Measurements from ENCODE around the gene MGARP. TPM values are rescaled to one million over a fixed set of nuclear protein-coding genes. Genes with fewer than 3 reads are reported as not detected.
"Not testable (repeated sequence)": the region's sequence is repeated elsewhere in the genome, so short reads cannot be mapped to it uniquely, and the experiment has no call there.

The MGARP gene
- 2.5 and 5.1 TPM in 2 replicates for total RNA-seq (ENCODE audit: low replicate concordance)

DNA sequence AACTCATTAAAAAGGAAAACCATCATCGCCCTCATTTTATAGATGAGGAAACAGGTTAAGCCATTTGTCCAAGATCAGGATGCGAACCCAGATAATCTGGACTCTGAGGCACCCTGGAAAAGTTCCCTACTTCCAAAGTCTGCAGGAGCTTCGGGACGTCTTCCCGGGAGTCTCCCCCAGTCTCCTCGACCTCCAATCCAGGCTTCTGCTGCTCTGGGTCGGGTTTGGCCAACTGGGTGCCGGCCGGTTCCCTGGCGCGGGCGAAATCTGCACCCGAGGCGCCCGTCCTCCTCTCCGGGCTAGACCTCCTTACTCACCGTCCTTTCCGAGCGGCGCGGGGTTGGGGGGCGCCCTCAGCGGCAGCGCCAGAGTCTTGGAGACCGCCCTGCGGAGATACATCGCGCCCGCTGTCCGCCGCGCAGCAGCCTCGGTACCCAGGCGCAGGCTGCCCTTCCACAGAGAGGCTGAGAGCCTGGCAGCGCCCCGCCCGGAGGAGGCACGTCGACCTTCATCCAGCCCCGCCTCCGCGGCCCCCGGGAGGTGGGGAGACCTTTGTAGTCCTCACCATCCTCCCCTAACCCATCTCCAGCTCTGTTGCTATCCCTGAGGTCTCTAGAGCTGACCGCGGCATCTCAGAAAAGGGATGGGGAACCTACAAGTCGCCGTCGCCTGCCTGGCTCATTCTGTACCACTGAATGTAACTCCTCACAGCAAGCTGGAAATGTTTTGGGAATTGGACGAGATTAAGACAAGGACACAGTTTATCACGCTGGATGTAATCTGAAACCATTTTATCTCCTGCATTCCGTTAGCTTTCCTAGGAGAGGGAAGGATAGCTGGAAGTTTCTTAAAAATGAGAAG is at the start of gene MGARP:
Gene MGARP (minus strand): TSS at position 466 of the 861 bp plus-strand sequence. CDS start 67 bp downstream, at position 399.
- H3K9me3 ChIP-seq (ENCODE audit: low read depth) = no peaks in the 10 kb centered on the region
- no peaks in the 10 kb centered on the region for H4K20me1 ChIP-seq (ENCODE audit: low read depth)
- H3K36me3 Mint-ChIP-seq = peaks cover 4% of the 10 kb centered on the region
- H3K9me3 Mint-ChIP-seq = peaks cover 4% of the 10 kb centered on the region
- TF ChIP-seq EZH2phosphoT487 (IDR thresholded peaks at IDR 0.05) (peak; percentile 11), EZH2 (IDR thresholded peaks at IDR 0.05) (peak; percentile 56)
- TF ChIP-seq, protein P1, sequence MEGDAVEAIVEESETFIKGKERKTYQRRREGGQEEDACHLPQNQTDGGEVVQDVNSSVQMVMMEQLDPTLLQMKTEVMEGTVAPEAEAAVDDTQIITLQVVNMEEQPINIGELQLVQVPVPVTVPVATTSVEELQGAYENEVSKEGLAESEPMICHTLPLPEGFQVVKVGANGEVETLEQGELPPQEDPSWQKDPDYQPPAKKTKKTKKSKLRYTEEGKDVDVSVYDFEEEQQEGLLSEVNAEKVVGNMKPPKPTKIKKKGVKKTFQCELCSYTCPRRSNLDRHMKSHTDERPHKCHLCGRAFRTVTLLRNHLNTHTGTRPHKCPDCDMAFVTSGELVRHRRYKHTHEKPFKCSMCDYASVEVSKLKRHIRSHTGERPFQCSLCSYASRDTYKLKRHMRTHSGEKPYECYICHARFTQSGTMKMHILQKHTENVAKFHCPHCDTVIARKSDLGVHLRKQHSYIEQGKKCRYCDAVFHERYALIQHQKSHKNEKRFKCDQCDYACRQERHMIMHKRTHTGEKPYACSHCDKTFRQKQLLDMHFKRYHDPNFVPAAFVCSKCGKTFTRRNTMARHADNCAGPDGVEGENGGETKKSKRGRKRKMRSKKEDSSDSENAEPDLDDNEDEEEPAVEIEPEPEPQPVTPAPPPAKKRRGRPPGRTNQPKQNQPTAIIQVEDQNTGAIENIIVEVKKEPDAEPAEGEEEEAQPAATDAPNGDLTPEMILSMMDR (IDR thresholded peaks at IDR 0.05) = no peak
- H2AFZ ChIP-seq (replicated peaks) = peak within 1 kb of the TSS; percentile 90
- no peak within 1 kb of the TSS for H3K9ac ChIP-seq
- no peak within 1 kb of the TSS for H3K27ac Mint-ChIP-seq
- H3K79me2 ChIP-seq (ENCODE audit: low read depth) = no peaks in the 10 kb centered on the region
- H3K4me3 Mint-ChIP-seq = peak within 1 kb of the TSS; percentile 81
- H3K36me3 ChIP-seq = no peaks in the 10 kb centered on the region
- peaks cover 52% of the 10 kb centered on the region for H3K27me3 ChIP-seq
- H3K4me3 ChIP-seq = peak within 1 kb of the TSS; percentile 65
- H3K27me3 Mint-ChIP-seq (ENCODE audit: insufficient read depth, low read depth) = peaks cover 35% of the 10 kb centered on the region
- peak; percentile 85 for DNase-seq (ENCODE audit: low spot score)
- peaks cover 18% of the 10 kb centered on the region for H3F3A ChIP-seq (ENCODE audit: low read depth)
- peaks cover 11% of the 10 kb centered on the region for H3K4me1 Mint-ChIP-seq
- peak within 1 kb of the TSS; percentile 92 for H3K4me2 ChIP-seq
- H3K27ac ChIP-seq = no peak within 1 kb of the TSS
- no peaks in the 10 kb centered on the region for H3K4me1 ChIP-seq

DNA sequence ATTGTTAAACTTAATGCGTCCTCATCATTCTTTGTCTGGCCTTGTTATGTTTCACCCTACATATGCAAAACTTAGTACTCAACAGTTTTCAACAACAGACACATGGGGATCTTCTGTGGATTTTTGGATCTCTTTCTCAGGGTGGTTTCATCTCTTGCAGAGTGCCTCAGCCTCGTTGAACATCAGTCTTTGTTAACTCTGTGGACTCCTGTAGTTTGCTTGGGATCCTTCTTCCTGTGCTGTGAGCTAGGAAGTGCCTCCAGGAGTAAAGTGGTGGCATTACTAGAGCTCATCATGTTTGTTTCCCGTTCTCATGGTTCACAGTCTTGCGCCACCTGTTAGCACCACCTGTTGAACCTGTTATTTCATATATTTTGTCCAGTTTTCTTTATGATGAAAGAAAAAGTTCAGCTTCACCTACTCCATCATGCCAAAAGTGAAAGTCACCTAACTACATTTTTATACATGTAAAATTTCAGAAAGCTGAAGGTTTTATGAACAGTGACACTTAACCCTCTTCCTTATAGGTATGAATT is 49.7 kb upstream of the MGARP start:
- Mint-ChIP-seq H3K4me3 (no peak overlapping the region), H3K4me1 (peaks cover 6% of the 10 kb centered on the region), H3K27me3 (ENCODE audit: insufficient read depth, low read depth) (no peaks in the 10 kb centered on the region), H3K9me3 (peaks cover 11% of the 10 kb centered on the region), H3K36me3 (peaks cover 30% of the 10 kb centered on the region), H3K27ac (no peak overlapping the region)
- Histone ChIP-seq H3K9ac (no peak overlapping the region), H2AFZ (replicated peaks) (no peak overlapping the region), H3K79me2 (ENCODE audit: low read depth) (peaks cover 100% of the 10 kb centered on the region), H3K27me3 (no peaks in the 10 kb centered on the region), H4K20me1 (ENCODE audit: low read depth) (peaks cover 43% of the 10 kb centered on the region), H3K27ac (no peak overlapping the region), H3F3A (ENCODE audit: low read depth) (peaks cover 6% of the 10 kb centered on the region), H3K9me3 (ENCODE audit: low read depth) (no peaks in the 10 kb centered on the region), H3K4me1 (peaks cover 12% of the 10 kb centered on the region), H3K4me2 (no peak overlapping the region), H3K36me3 (peaks cover 23% of the 10 kb centered on the region), H3K4me3 (no peak overlapping the region)
- TF ChIP-seq EZH2phosphoT487 (IDR thresholded peaks at IDR 0.05) = no peak
- TF ChIP-seq EZH2 (IDR thresholded peaks at IDR 0.05) = no peak
- TF ChIP-seq, protein P1 (IDR thresholded peaks at IDR 0.05) = no peak
- DNase-seq (ENCODE audit: low spot score) = no peak

DNA sequence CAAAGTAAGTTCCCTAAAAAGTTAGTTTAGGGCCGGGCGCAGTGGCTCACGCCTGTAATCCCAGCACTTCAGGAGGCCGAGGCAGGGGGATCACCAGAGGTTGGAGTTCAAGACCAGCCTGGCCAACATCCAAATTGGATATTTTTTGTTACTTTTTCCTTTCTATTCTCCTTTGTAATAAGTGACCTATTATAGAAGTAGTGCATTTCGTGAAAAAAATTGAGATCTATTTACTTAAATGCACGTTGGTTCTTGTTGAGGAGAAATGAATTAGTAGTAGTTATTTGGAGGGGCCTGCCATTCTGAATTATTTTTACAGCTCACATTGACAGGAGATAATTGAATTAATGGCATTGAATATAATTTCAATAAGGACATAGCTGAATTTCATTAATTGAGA is 44.6 kb upstream of the MGARP start:
- TF ChIP-seq, protein P1 (IDR thresholded peaks at IDR 0.05) = no peak
- peaks cover 40% of the 10 kb centered on the region for H4K20me1 ChIP-seq (ENCODE audit: low read depth)
- peaks cover 6% of the 10 kb centered on the region for H3K4me1 Mint-ChIP-seq
- H3K27me3 ChIP-seq = no peaks in the 10 kb centered on the region
- no peak overlapping the region for H3K4me2 ChIP-seq
- peaks cover 100% of the 10 kb centered on the region for H3K79me2 ChIP-seq (ENCODE audit: low read depth)
- H3K27ac Mint-ChIP-seq = no peak overlapping the region
- H3K9me3 Mint-ChIP-seq = peaks cover 27% of the 10 kb centered on the region
- no peak overlapping the region for H3K4me3 Mint-ChIP-seq
- H3K27ac ChIP-seq = no peak overlapping the region
- peaks cover 10% of the 10 kb centered on the region for H3F3A ChIP-seq (ENCODE audit: low read depth)
- H3K36me3 ChIP-seq = peaks cover 6% of the 10 kb centered on the region
- no peak for DNase-seq (ENCODE audit: low spot score)
- H3K27me3 Mint-ChIP-seq (ENCODE audit: insufficient read depth, low read depth) = no peaks in the 10 kb centered on the region
- H3K9me3 ChIP-seq (ENCODE audit: low read depth) = no peaks in the 10 kb centered on the region
- H3K9ac ChIP-seq = no peak overlapping the region
- H3K36me3 Mint-ChIP-seq = peaks cover 39% of the 10 kb centered on the region
- peaks cover 9% of the 10 kb centered on the region for H3K4me1 ChIP-seq
- no peak overlapping the region for H2AFZ ChIP-seq (replicated peaks)
- no peak overlapping the region for H3K4me3 ChIP-seq

GRCh38 chr4:139322541-139322940 is 42.5 kb upstream of the MGARP start:
- H3K9me3 ChIP-seq (ENCODE audit: low read depth); H2AFZ ChIP-seq (replicated peaks); H3K4me3 ChIP-seq; H3K27ac ChIP-seq; H3K27me3 ChIP-seq; H3K9ac ChIP-seq; H3K27ac Mint-ChIP-seq; H3K4me2 ChIP-seq; H3F3A ChIP-seq (ENCODE audit: low read depth); H3K4me3 Mint-ChIP-seq; H3K4me1 Mint-ChIP-seq; H3K4me1 ChIP-seq; H3K36me3 ChIP-seq; DNase-seq (ENCODE audit: low spot score); H3K27me3 Mint-ChIP-seq (ENCODE audit: insufficient read depth, low read depth): not testable (repeated sequence)
- H3K9me3 Mint-ChIP-seq = peaks cover 22% of the 10 kb centered on the region
- peaks cover 40% of the 10 kb centered on the region for H4K20me1 ChIP-seq (ENCODE audit: low read depth)
- H3K79me2 ChIP-seq (ENCODE audit: low read depth) = peaks cover 100% of the 10 kb centered on the region
- H3K36me3 Mint-ChIP-seq = peaks cover 34% of the 10 kb centered on the region

GRCh38 chr4:139322070-139322469 is 42.0 kb upstream of the MGARP start:
- H3K4me3 ChIP-seq; H2AFZ ChIP-seq (replicated peaks); H3K36me3 ChIP-seq; H3K27me3 Mint-ChIP-seq (ENCODE audit: insufficient read depth, low read depth); H3K4me1 ChIP-seq; H3K9ac ChIP-seq; H3K4me2 ChIP-seq; H3K4me1 Mint-ChIP-seq; H3K27ac ChIP-seq; DNase-seq (ENCODE audit: low spot score); H3K9me3 ChIP-seq (ENCODE audit: low read depth); H3K27me3 ChIP-seq; H3K4me3 Mint-ChIP-seq; H3K27ac Mint-ChIP-seq; H3F3A ChIP-seq (ENCODE audit: low read depth): not testable (repeated sequence)
- Histone ChIP-seq H3K79me2 (ENCODE audit: low read depth) (peaks cover 100% of the 10 kb centered on the region), H4K20me1 (ENCODE audit: low read depth) (peaks cover 41% of the 10 kb centered on the region)
- peaks cover 34% of the 10 kb centered on the region for H3K36me3 Mint-ChIP-seq
- H3K9me3 Mint-ChIP-seq = peaks cover 24% of the 10 kb centered on the region

Measured in neural progenitor cell (in vitro differentiated cells).